HEK293T (cell line): ENCODE data around the gene AKAP7.

Experiments used
- CTCF ChIA-PET: fragments of 350-600 bp; formaldehyde crosslinking; extraction: SDS; loops from one replicate; lab custom pipeline; 2021; ENCODE audit warnings: antibody characterized with exemption, inconsistent platforms; lab: Yijun Ruan, JAX
- POLR2A ChIA-PET: fragments of 350-600 bp; formaldehyde crosslinking; extraction: SDS; loops from one replicate; lab custom pipeline; 2020; ENCODE audit warnings: antibody characterized with exemption, inconsistent platforms; lab: Yijun Ruan, JAX
- DNase-seq: peaks from one replicate; pipeline ENCODE4 v3.0.0; 2012; ENCODE audit warnings: mixed read lengths; ENCODE audit errors: extremely low spot score
- ARNT ChIP-seq: fragments of 450-650 bp; IDR thresholded peaks from 2 replicates; pipeline ENCODE4 v1.6.1; 2017; ENCODE audit warnings: mild to moderate bottlenecking
- BHLHE40 ChIP-seq: fragments of 450-650 bp; IDR thresholded peaks from 2 replicates; pipeline ENCODE4 v1.6.1; 2016; ENCODE audit warnings: mild to moderate bottlenecking, moderate library complexity, borderline replicate concordance
- CTBP1 ChIP-seq: fragments of 450-650 bp; IDR thresholded peaks from 2 replicates; pipeline ENCODE4 v1.6.1; 2016; ENCODE audit warnings: borderline replicate concordance
- ELF4 ChIP-seq: fragments of 450-650 bp; IDR thresholded peaks from 2 replicates; pipeline ENCODE4 v1.6.1; 2017; ENCODE audit warnings: antibody characterized with exemption
- FOXA1 ChIP-seq: fragments of 450-650 bp; IDR thresholded peaks from 2 replicates; pipeline ENCODE4 v1.6.1; 2016; ENCODE audit warnings: mild to moderate bottlenecking
- FOXK2 ChIP-seq: fragments of 450-650 bp; IDR thresholded peaks from 2 replicates; pipeline ENCODE4 v1.6.1; 2016; ENCODE audit warnings: mild to moderate bottlenecking
- FOXM1 ChIP-seq: fragments of 450-650 bp; IDR thresholded peaks from 2 replicates; pipeline ENCODE4 v1.6.1; 2017; ENCODE audit warnings: mild to moderate bottlenecking, borderline replicate concordance
- HDGF ChIP-seq: fragments of 450-650 bp; IDR thresholded peaks from 2 replicates; pipeline ENCODE4 v1.6.1; 2017; ENCODE audit warnings: antibody characterized with exemption, borderline replicate concordance
- L3MBTL2 ChIP-seq: fragments of 450-650 bp; conservative IDR thresholded peaks from 2 replicates; pipeline ENCODE4 v1.6.1; 2016; ENCODE audit warnings: mild to moderate bottlenecking
- LEF1 ChIP-seq: fragments of 450-650 bp; IDR thresholded peaks from 2 replicates; pipeline ENCODE4 v1.6.1; 2017; ENCODE audit warnings: mild to moderate bottlenecking, borderline replicate concordance
- NFRKB ChIP-seq: fragments of 450-650 bp; IDR thresholded peaks from 2 replicates; pipeline ENCODE4 v1.6.1; 2016; ENCODE audit warnings: mild to moderate bottlenecking, moderate library complexity
- PKNOX1 ChIP-seq: fragments of 450-650 bp; IDR thresholded peaks from 2 replicates; pipeline ENCODE4 v1.6.1; 2016
- SP1 ChIP-seq: fragments of 450-650 bp; IDR thresholded peaks from 2 replicates; pipeline ENCODE4 v1.6.1; 2017
- SUZ12 ChIP-seq: fragments of 450-650 bp; IDR thresholded peaks from 2 replicates; pipeline ENCODE4 v1.6.1; 2016; ENCODE audit warnings: mild to moderate bottlenecking
- TARDBP ChIP-seq: fragments of 450-650 bp; IDR thresholded peaks from 2 replicates; pipeline ENCODE4 v1.6.1; 2016
- ZNF384 ChIP-seq: fragments of 450-650 bp; IDR thresholded peaks from 2 replicates; pipeline ENCODE4 v1.6.1; 2016

The AKAP7 gene

GRCh38 chr6:131164506-131164905 is 29.2 kb downstream of the AKAP7 start:
- CTCF ChIA-PET: no interaction called here
- DNase-seq: no peak
- TF ChIP-seq ELF4 (no peak), SP1 (no peak), NFRKB (no peak), FOXK2 (no peak), BHLHE40 (no peak)
- POLR2A ChIA-PET: no interaction called here

GRCh38 chr6:131167773-131168172 is 32.5 kb downstream of the AKAP7 start:
- DNase-seq: no peak
- ChIA-PET POLR2A (no interaction called here), CTCF (interaction anchor here (0.7 to 0.8 kb wide), 3 partner anchors 9 to 15 kb away, joined by 3 to 4 read pairs (median 3); no protein-coding TSS in a partner anchor)
- TF ChIP-seq SUZ12 (no peak), ARNT (no peak), ELF4 (no peak), BHLHE40 (no peak), TARDBP (no peak), LEF1 (no peak), L3MBTL2 (no peak), FOXK2 (no peak), PKNOX1 (no peak)

- TF ChIP-seq BHLHE40 (no peak), L3MBTL2 (no peak), FOXA1 (no peak), NFRKB (no peak), LEF1 (no peak), FOXM1 (no peak), SP1 (no peak), FOXK2 (no peak), ZNF384 (no peak), ELF4 (no peak), CTBP1 (no peak)
- ChIA-PET CTCF (interaction anchor here (0.6 kb wide), 1 partner anchor 333 kb away, joined by 3 read pairs; no protein-coding TSS in a partner anchor), POLR2A (no interaction called here)
- DNase-seq: no peak
Measured at GRCh38 chr6:131169613-131170012, 34.3 kb downstream of the AKAP7 start.

GRCh38 chr6:131172222-131172621 is 37.0 kb downstream of the AKAP7 start:
- ChIA-PET CTCF (no interaction called here), POLR2A (no interaction called here)
- no peak for DNase-seq
- no peak for TF ChIP-seq SP1

- TF ChIP-seq FOXK2 (no peak), SUZ12 (no peak), ELF4 (no peak), BHLHE40 (no peak), FOXM1 (no peak), SP1 (no peak)
- ChIA-PET CTCF (interaction anchor here (0.5 kb wide), 1 partner anchor 360 kb away, joined by 3 read pairs; no protein-coding TSS in a partner anchor), POLR2A (no interaction called here)
- DNase-seq: no peak
Measured at GRCh38 chr6:131173680-131174079, 38.4 kb downstream of the AKAP7 start.

- DNase-seq: no peak
- ChIA-PET CTCF (no interaction called here), POLR2A (no interaction called here)
- no peak for TF ChIP-seq CTBP1
- no peak for TF ChIP-seq SP1
- TF ChIP-seq SUZ12: no peak
- no peak for TF ChIP-seq BHLHE40
- no peak for TF ChIP-seq FOXA1
- TF ChIP-seq ARNT: no peak
- no peak for TF ChIP-seq TARDBP
- TF ChIP-seq ELF4: no peak
- TF ChIP-seq ZNF384: no peak
- TF ChIP-seq FOXK2: no peak
- TF ChIP-seq PKNOX1: no peak
Measured at GRCh38 chr6:131175564-131175963, 40.3 kb downstream of the AKAP7 start.

GRCh38 chr6:131177996-131178395 is 42.7 kb downstream of the AKAP7 start:
- DNase-seq: no peak
- CTCF ChIA-PET: interaction anchor here (0.6 kb wide), 1 partner anchor 306 kb away, joined by 3 read pairs; no protein-coding TSS in a partner anchor
- POLR2A ChIA-PET: no interaction called here
- TF ChIP-seq FOXM1 (no peak), SUZ12 (no peak), ARNT (no peak), CTBP1 (no peak), FOXA1 (no peak), BHLHE40 (no peak), NFRKB (no peak), HDGF (no peak), ELF4 (no peak), FOXK2 (no peak), SP1 (no peak), L3MBTL2 (no peak), LEF1 (no peak), PKNOX1 (no peak), ZNF384 (no peak), TARDBP (no peak)
